IPS-15b (cell line): ENCODE data around the gene MIAT.

Source experiments
- H3K27me3 ChIP-seq: one replicate; pipeline ENCODE4 v1.6.1; 2013; ENCODE audit warnings: low read length; ENCODE audit not compliant: control insufficient read depth, insufficient read depth
- H3K36me3 ChIP-seq: one replicate; pipeline ENCODE4 v1.6.1; 2013; ENCODE audit warnings: low read length; ENCODE audit not compliant: control insufficient read depth, insufficient read depth
- H3K4me1 ChIP-seq: one replicate; pipeline ENCODE4 v1.6.1; 2013; ENCODE audit warnings: mild to moderate bottlenecking, low read length; ENCODE audit not compliant: control insufficient read depth, insufficient read depth
- H3K4me3 ChIP-seq: one replicate; pipeline ENCODE4 v1.5.1; 2013; ENCODE audit warnings: low read depth, low read length
- H3K9ac ChIP-seq: one replicate; pipeline ENCODE4 v1.6.1; 2013; ENCODE audit warnings: low read depth, mild to moderate bottlenecking, low read length
- H3K9me3 ChIP-seq: one replicate; pipeline ENCODE4 v1.6.1; 2013; ENCODE audit warnings: mild to moderate bottlenecking, low read length; ENCODE audit not compliant: control insufficient read depth, insufficient read depth

MIAT gene

DNA sequence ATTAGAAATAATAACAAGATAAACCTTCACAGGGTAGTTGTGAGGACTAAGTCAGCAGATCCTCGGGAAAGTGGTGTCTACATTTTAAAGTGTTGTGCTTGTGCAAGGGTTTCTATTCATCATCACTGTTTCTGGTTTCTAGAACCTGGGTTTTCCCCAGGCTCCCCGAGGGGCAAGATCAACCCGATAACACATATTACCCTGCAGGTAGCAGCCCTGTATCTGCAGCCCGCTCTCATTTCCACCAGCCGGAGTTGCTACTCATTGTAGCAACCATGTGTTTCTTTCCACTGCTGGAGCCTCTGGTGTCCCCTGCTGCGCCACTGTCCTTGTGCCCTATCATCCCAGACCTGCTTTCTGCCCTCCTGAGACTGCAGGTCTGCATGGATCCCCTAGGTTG is 67.0 kb downstream of the MIAT start:
- Histone ChIP-seq H3K9me3 (no peaks in the 10 kb centered on the region), H3K4me3 (no peak overlapping the region), H3K36me3 (no peaks in the 10 kb centered on the region), H3K9ac (no peak overlapping the region), H3K27me3 (no peaks in the 10 kb centered on the region), H3K4me1 (no peaks in the 10 kb centered on the region)

DNA sequence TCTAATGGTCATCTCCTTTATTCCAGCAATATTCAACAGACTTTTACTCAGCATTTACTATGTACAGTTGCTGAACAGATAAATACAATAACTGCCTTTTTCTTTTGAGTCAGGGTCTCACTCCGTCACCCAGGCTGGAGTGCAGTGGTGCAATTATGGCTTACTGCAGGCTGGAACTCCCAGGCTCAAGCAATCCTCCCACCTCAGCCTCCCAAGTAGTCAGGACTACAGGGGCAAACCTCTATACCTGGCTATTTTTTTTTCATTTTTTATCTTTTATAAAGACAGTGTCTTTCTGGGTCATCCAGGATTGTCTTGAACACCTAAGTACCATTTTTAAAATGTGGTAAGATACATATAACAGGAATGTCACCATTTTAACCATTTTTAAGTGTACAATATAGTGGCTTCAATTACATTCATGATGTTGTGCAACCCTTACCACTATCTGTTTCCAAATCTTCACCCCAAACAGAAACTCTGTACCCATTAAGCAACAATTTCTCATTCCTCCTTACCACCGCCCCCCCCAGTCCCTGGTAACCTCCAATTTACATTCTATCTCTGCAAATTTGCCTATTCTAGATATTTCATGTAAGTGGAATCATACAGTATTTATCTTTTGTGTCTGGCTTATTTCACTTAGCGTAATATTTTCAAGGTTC is 67.8 kb downstream of the MIAT start:
- no peaks in the 10 kb centered on the region for H3K9me3 ChIP-seq
- H3K27me3 ChIP-seq, result no peaks in the 10 kb centered on the region
- H3K36me3 ChIP-seq, result no peaks in the 10 kb centered on the region
- H3K9ac ChIP-seq, result no peak overlapping the region
- no peak overlapping the region for H3K4me3 ChIP-seq
- H3K4me1 ChIP-seq, result no peaks in the 10 kb centered on the region
